Calu3 (cell line): ENCODE data around the gene ALX4. TPM values are rescaled to one million over a fixed set of nuclear protein-coding genes. Genes with fewer than 3 reads are reported as not detected.

ENCODE experiments used
- BruUV-seq: library from RNA; stranded (reverse); fragments of 400-500 nt; replicated peaks from 2 replicates; lab custom pipeline; 2021; lab: Mats Ljungman, UMichigan
- CTCF ChIA-PET: fragments of 300-600 bp; sonication (Branson Sonifier 250); formaldehyde crosslinking; loops from one replicate; lab custom pipeline; 2022; ENCODE audit warnings: antibody characterized with exemption; lab: Charles Lee
- DNase-seq: peaks from one replicate; pipeline ENCODE4 v3.0.0; 2022
- H3K27ac Mint-ChIP-seq: one replicate; pipeline ENCODE4 v1.8.0; 2022; ENCODE audit warnings: mixed read lengths; ENCODE audit not compliant: unreplicated experiment
- H3K27me3 Mint-ChIP-seq: one replicate; pipeline ENCODE4 v1.8.0; 2022; ENCODE audit warnings: mixed read lengths; ENCODE audit not compliant: unreplicated experiment
- H3K36me3 Mint-ChIP-seq: one replicate; pipeline ENCODE4 v1.8.0; 2022; ENCODE audit warnings: mild to moderate bottlenecking, moderate library complexity, mixed read lengths; ENCODE audit not compliant: insufficient read depth, unreplicated experiment
- H3K4me1 Mint-ChIP-seq: one replicate; pipeline ENCODE4 v1.8.0; 2022; ENCODE audit warnings: mild to moderate bottlenecking, low read depth, mixed read lengths; ENCODE audit not compliant: unreplicated experiment
- H3K4me3 Mint-ChIP-seq: one replicate; pipeline ENCODE4 v1.8.0; 2022; ENCODE audit warnings: mild to moderate bottlenecking, low read depth, moderate library complexity, mixed read lengths; ENCODE audit not compliant: unreplicated experiment
- H3K9me3 Mint-ChIP-seq: one replicate; pipeline ENCODE4 v1.8.0; 2022; ENCODE audit warnings: low read depth, mixed read lengths; ENCODE audit not compliant: unreplicated experiment
- intact Hi-C: fragments of 100-400 bp; cut with micrococcal nuclease; formaldehyde crosslinking; loops from one replicate; pipeline ENCODE4 v1.10.0; 2022; ENCODE audit not compliant: unreplicated experiment
- total RNA-seq: library from RNA; stranded (reverse); gene quantifications from 2 replicates; pipeline ENCODE4 v1.2.3, GENCODE V29; 2022
- TF ChIP-seq, protein P1 (sequence below): fragments of 200-600 bp; IDR thresholded peaks from one replicate; pipeline ENCODE4 v1.8.0; 2022; ENCODE audit warnings: antibody characterized with exemption; ENCODE audit not compliant: unreplicated experiment

The ALX4 gene
- total RNA-seq, 1 experiment from 2014 or later, result not detected

DNA sequence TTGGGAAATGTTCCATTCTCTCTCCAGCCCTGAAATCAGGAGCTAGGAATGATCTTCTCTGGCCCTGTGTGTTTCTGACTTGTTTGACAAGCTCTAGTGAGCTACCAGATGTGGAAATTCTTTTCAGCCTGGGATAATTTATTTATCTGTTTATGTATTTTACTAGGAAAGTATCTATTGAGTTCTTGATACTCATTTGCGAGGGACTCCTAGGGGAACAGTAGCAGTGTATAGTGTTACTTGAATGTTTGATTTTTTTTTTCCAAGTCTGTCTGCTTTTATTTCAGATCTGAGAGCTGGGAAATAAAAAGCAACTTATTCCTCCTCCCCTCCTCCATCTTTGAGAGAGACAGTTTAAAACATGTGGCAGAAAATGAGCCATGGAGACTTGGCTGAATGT, 92.5 kb downstream of the ALX4 start:
- Mint-ChIP-seq H3K27me3 (no peaks in the 10 kb centered on the region), H3K4me1 (no peaks in the 10 kb centered on the region), H3K4me3 (no peak overlapping the region), H3K27ac (no peak overlapping the region), H3K9me3 (peaks cover 2% of the 10 kb centered on the region), H3K36me3 (no peaks in the 10 kb centered on the region)
- DNase-seq, result no peak
- no TSS peak for BruUV-seq
- intact Hi-C loops, result no loop called here
- CTCF ChIA-PET, result interaction anchor here (1.1 to 1.3 kb wide), 2 partner anchors 11 to 20 kb away, joined by 5 to 6 read pairs; no protein-coding TSS in a partner anchor
- TF ChIP-seq, protein P1, sequence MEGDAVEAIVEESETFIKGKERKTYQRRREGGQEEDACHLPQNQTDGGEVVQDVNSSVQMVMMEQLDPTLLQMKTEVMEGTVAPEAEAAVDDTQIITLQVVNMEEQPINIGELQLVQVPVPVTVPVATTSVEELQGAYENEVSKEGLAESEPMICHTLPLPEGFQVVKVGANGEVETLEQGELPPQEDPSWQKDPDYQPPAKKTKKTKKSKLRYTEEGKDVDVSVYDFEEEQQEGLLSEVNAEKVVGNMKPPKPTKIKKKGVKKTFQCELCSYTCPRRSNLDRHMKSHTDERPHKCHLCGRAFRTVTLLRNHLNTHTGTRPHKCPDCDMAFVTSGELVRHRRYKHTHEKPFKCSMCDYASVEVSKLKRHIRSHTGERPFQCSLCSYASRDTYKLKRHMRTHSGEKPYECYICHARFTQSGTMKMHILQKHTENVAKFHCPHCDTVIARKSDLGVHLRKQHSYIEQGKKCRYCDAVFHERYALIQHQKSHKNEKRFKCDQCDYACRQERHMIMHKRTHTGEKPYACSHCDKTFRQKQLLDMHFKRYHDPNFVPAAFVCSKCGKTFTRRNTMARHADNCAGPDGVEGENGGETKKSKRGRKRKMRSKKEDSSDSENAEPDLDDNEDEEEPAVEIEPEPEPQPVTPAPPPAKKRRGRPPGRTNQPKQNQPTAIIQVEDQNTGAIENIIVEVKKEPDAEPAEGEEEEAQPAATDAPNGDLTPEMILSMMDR, result no peak

DNA sequence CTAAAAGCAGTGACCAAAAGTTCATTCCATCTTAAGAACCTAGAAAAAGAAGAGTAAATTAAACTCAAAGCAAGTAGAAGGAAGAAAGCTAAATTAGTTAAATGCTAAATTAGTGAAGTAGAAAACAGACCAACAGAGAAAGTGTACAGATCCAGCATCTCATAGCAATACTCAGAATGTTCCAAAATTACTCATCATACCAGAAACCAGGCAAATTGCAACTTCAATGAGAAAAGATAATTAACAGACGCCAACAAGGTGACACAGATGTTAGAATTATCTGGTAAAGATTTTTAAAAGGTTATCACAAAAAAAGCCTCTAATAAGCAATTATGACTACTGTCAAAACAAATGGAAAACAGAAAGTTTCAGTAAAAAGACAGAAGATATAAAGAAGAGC, 96.8 kb downstream of the ALX4 start:
- H3K4me1 Mint-ChIP-seq, result no peaks in the 10 kb centered on the region
- TF ChIP-seq, protein P1, result no peak
- no peak for DNase-seq
- H3K4me3 Mint-ChIP-seq, result no peak overlapping the region
- CTCF ChIA-PET, result no interaction called here
- no peak overlapping the region for H3K27ac Mint-ChIP-seq
- peaks cover 5% of the 10 kb centered on the region for H3K9me3 Mint-ChIP-seq
- H3K36me3 Mint-ChIP-seq, result no peaks in the 10 kb centered on the region
- no peaks in the 10 kb centered on the region for H3K27me3 Mint-ChIP-seq
- no TSS peak for BruUV-seq
- intact Hi-C loops, result no loop called here

DNA sequence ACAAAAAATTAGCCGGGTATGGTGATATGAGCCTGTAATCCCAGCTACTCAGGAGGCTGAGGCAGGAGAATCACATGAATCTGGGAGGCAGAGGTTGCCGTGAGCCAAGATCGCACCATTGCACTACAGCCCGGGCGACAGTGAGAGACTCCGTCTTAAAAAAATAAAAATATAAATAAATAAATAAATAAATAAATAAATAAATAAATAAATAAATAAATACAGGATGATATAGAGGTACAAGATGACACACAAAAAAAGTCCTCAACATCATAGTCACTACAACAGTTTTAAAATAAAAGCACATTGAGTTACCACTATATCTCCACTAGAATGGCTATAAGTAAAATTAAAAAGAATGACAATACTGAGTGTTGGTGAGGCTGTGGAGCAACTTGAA, 97.8 kb downstream of the ALX4 start:
- Mint-ChIP-seq H3K27ac (no peak overlapping the region), H3K9me3 (peaks cover 5% of the 10 kb centered on the region), H3K4me1 (no peaks in the 10 kb centered on the region), H3K36me3 (no peaks in the 10 kb centered on the region), H3K4me3 (no peak overlapping the region), H3K27me3 (no peaks in the 10 kb centered on the region)
- no TSS peak for BruUV-seq
- no peak for DNase-seq
- intact Hi-C loops, result no loop called here
- CTCF ChIA-PET, result no interaction called here
- TF ChIP-seq, protein P1, result no peak

Other genes with a start within 250 kb of the ALX4 start
- gene ACCS, start 243.9 kb downstream of the ALX4 start, total RNA-seq, result 17.9 and 19.6 TPM in 2 replicates
- 56.9 and 67.3 TPM in 2 replicates for gene EXT2, start 214.5 kb downstream of the ALX4 start, total RNA-seq